ENCODE results near the gene SFMBT1. TPM values are rescaled to one million over a fixed set of nuclear protein-coding genes. Genes with fewer than 3 reads are reported as not detected.

The SFMBT1 gene
- total RNA-seq, 1 experiment from 2014 or later: 17.7 TPM

GRCh38 chr3:52856666-52857065 is 189.2 kb downstream of the SFMBT1 start:
- no peak for DNase-seq (ENCODE audit: low read depth)

DNA sequence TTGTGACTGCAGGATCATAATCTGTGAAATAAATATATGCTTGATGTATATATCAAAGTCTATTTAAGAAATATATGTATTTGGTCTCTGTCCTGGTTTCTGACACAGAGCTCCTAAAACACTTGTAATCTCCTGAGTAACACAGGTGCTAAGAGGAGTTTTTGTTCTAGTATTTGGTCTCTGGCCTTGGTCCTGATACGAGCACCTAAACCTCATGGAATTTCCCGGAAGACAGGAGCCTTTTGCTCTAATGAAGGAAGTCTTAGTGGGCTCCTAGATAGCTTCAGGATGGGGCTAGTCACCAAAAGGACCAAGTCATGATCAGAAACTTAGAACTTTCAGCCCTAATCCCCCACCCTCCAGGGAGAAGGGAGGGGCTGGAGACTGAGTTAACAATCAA is 191.9 kb downstream of the SFMBT1 start:
- DNase-seq (ENCODE audit: low read depth): no peak

Other genes with a start within 250 kb of the SFMBT1 start
- gene ITIH4, start 215.4 kb downstream of the SFMBT1 start, total RNA-seq (2014; rRNA removed; shearing (Covaris generic)): 0.02 TPM in 1 of 2 replicates, not detected in the other
- gene MUSTN1, start 211.1 kb downstream of the SFMBT1 start, total RNA-seq (2014; rRNA removed; shearing (Covaris generic)): 0.27 TPM in 1 of 2 replicates, not detected in the other
- 3.6 and 15.5 TPM in 2 replicates for gene STIMATE, start 148.5 kb downstream of the SFMBT1 start, total RNA-seq (2014; rRNA removed; shearing (Covaris generic))
- gene RFT1, start 84.4 kb upstream of the SFMBT1 start, total RNA-seq (2014; rRNA removed; shearing (Covaris generic)): 12.8 and 15.1 TPM in 2 replicates
- 1.5 and 4.3 TPM in 2 replicates for gene PRKCD, start 115.1 kb upstream of the SFMBT1 start, total RNA-seq (2014; rRNA removed; shearing (Covaris generic))
- gene TKT, start 209.9 kb upstream of the SFMBT1 start, total RNA-seq (2014; rRNA removed; shearing (Covaris generic)): 206 and 321 TPM in 2 replicates